Measurements from ENCODE around the gene TMEM140. TPM values are rescaled to one million over a fixed set of nuclear protein-coding genes. Genes with fewer than 3 reads are reported as not detected.

The TMEM140 gene
- total RNA-seq, result 10 to 100 TPM; 17.8 to 44.7 (median 20.4) TPM
- 10 to 100 TPM; 16.8 to 29.4 TPM for polyA plus RNA-seq
- 22.2 reads per million, percentile 53 among the genes with 10 or more reads in this experiment for total RNA-seq

GRCh38 chr7:135147899-135148721, at the start of gene TMEM140:
Gene TMEM140 (plus strand): TSS chr7:135148072. CDS start chr7:135164442, 16,370 bp downstream.
- peak within 1 kb of the TSS; percentile 71 for H3K4me3 ChIP-seq (ENCODE audit: low read length)
- intact Hi-C loops (cut with micrococcal nuclease), result loop anchor here (1.0 to 5.0 kb wide), 12 partner anchors 11 to 831 kb away; partner anchors contain the start of genes AGBL3 (in 2 of the 2), AKR1B1 (in 2 of the 2), BPGM (in 2 of the 2) and CYREN (in 2 of the 2)
- H3K27me3 Mint-ChIP-seq, result no peaks in the 10 kb centered on the region
- DNase-seq, result peak in 8 of 9 donors; percentile 56 to 88 (median 80)
- peaks cover 41 to 74% (median 70%) of the 10 kb centered on the region in 7 donors for H3K4me1 Mint-ChIP-seq
- H3K27ac Mint-ChIP-seq, result peak within 1 kb of the TSS; percentile 93 to 99 (median 97)
- peaks cover 0 to 7% (median 4%) of the 10 kb centered on the region in 11 donors for H3K9me3 Mint-ChIP-seq
- POLR2A ChIA-PET, result interaction anchor here (0.6 to 8.4 kb wide), 19 partner anchors 10 to 831 kb away, joined by 3 to 183 read pairs (median 3); partner anchors contain the start of genes AGBL3, BPGM, CYREN and SLC35B4
- H3K9me3 ChIP-seq (ENCODE audit: control insufficient read depth in 2 of 3, low read length in 3 of 3), result no peaks in the 10 kb centered on the region
- CTCF ChIA-PET, result interaction anchor here (0.6 to 3.3 kb wide), 6 partner anchors 10 to 513 kb away, joined by 3 to 31 read pairs (median 4); partner anchors contain the start of genes AGBL3 and CYREN
- H3K4me1 ChIP-seq (ENCODE audit: control insufficient read depth in 2 of 2, insufficient read depth in 2 of 2, low read length in 2 of 2), result peaks cover 31 to 38% of the 10 kb centered on the region in 2 donors
- H3K27ac ChIP-seq (ENCODE audit: low read depth, low read length), result peak within 1 kb of the TSS; percentile 90
- H3K36me3 Mint-ChIP-seq, result peaks cover 5 to 45% (median 23%) of the 10 kb centered on the region in 5 donors
- H3K27me3 ChIP-seq (ENCODE audit: control insufficient read depth in 2 of 2, insufficient read depth in 2 of 2, low read length in 2 of 2), result no peaks in the 10 kb centered on the region
- peak within 1 kb of the TSS; percentile 83 to 95 (median 92) for H3K4me3 Mint-ChIP-seq
- peak; percentile 84 for ATAC-seq
- peaks cover 0 to 4% (median 0%) of the 10 kb centered on the region in 3 experiments for H3K36me3 ChIP-seq (ENCODE audit: control insufficient read depth in 2 of 3, insufficient read depth in 3 of 3, low read length in 3 of 3)

DNA sequence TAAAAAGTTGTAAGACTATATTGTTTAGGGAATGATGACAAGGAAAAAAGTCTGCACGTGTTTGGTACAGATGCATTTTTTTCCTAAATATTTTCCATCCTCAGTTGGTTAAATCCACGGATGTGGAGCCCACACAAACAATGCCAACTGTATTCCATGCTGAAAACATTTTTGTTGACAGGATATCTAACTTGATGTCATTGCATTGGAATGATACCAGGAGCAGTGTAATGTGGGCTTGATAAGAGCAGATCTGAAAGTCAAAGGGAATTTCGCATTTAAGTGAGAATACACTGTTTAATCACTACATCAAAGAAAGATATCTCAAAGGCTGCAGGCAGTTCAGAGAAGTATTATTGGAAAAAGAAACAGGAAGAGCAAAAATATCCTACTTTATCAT, 49.5 kb upstream of the TMEM140 start:
- intact Hi-C loops (cut with micrococcal nuclease), result no loop called here
- CTCF ChIA-PET, result no interaction called here
- H3K27ac Mint-ChIP-seq, result no peak overlapping the region
- Histone ChIP-seq H3K9me3 (ENCODE audit: control insufficient read depth in 2 of 3, low read length in 3 of 3) (no peaks in the 10 kb centered on the region), H3K27me3 (ENCODE audit: control insufficient read depth in 2 of 2, insufficient read depth in 2 of 2, low read length in 2 of 2) (no peaks in the 10 kb centered on the region), H3K4me1 (ENCODE audit: control insufficient read depth in 2 of 2, insufficient read depth in 2 of 2, low read length in 2 of 2) (no peaks in the 10 kb centered on the region), H3K36me3 (ENCODE audit: control insufficient read depth in 2 of 3, insufficient read depth in 3 of 3, low read length in 3 of 3) (no peaks in the 10 kb centered on the region), H3K27ac (ENCODE audit: low read depth, low read length) (no peak overlapping the region), H3K4me3 (ENCODE audit: low read length) (no peak overlapping the region)
- peaks cover 0 to 14% (median 0%) of the 10 kb centered on the region in 5 donors for H3K36me3 Mint-ChIP-seq
- peaks cover 0 to 2% (median 0%) of the 10 kb centered on the region in 7 donors for H3K4me1 Mint-ChIP-seq
- ATAC-seq (no peak), DNase-seq (no peak)
- POLR2A ChIA-PET, result no interaction called here
- H3K4me3 Mint-ChIP-seq, result no peak overlapping the region
- H3K9me3 Mint-ChIP-seq, result peaks cover 0 to 5% (median 0%) of the 10 kb centered on the region in 11 donors
- H3K27me3 Mint-ChIP-seq, result peaks cover 0 to 3% (median 0%) of the 10 kb centered on the region in 5 donors

DNA sequence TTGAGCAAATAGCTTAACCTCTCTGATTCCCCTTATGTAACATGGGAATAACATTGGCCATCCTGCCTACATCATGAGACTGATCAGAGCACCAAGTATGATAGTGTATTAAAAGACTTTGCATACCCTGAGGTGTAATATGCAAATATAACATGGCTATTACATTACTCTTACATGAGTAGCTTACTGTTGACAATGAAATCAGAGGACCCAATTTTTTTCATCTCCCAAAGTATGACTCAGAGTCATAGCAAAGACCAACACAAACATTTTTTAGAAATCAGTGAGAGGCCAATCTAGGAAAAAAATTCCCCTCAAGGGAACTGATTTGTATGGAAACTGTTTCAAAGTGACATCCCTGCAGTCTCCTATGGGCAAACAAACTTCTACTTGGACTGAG, 47.0 kb upstream of the TMEM140 start:
- H3K36me3 Mint-ChIP-seq, result peaks cover 0 to 5% (median 0%) of the 10 kb centered on the region in 5 donors
- DNase-seq (no peak), ATAC-seq (no peak)
- H3K9me3 ChIP-seq (ENCODE audit: control insufficient read depth in 2 of 3, low read length in 3 of 3), result no peaks in the 10 kb centered on the region
- ChIA-PET CTCF (interaction anchor here (0.6 kb wide), 2 partner anchors 71 to 174 kb away, joined by 3 read pairs; no protein-coding TSS in a partner anchor), POLR2A (no interaction called here)
- peaks cover 0 to 10% (median 1%) of the 10 kb centered on the region in 11 donors for H3K9me3 Mint-ChIP-seq
- no peaks in the 10 kb centered on the region for H3K27me3 ChIP-seq (ENCODE audit: control insufficient read depth in 2 of 2, insufficient read depth in 2 of 2, low read length in 2 of 2)
- peaks cover 0 to 2% (median 0%) of the 10 kb centered on the region in 7 donors for H3K4me1 Mint-ChIP-seq
- peak overlapping the region in 1 of 9 donors; percentile 42 for H3K27ac Mint-ChIP-seq
- no peaks in the 10 kb centered on the region for H3K4me1 ChIP-seq (ENCODE audit: control insufficient read depth in 2 of 2, insufficient read depth in 2 of 2, low read length in 2 of 2)
- H3K4me3 Mint-ChIP-seq, result no peak overlapping the region
- H3K27me3 Mint-ChIP-seq, result peaks cover 0 to 3% (median 0%) of the 10 kb centered on the region in 5 donors
- H3K4me3 ChIP-seq (ENCODE audit: low read length), result no peak overlapping the region
- intact Hi-C loops (cut with micrococcal nuclease), result no loop called here
- H3K27ac ChIP-seq (ENCODE audit: low read depth, low read length), result no peak overlapping the region
- no peaks in the 10 kb centered on the region for H3K36me3 ChIP-seq (ENCODE audit: control insufficient read depth in 2 of 3, insufficient read depth in 3 of 3, low read length in 3 of 3)

- H3K27ac Mint-ChIP-seq, result no peak overlapping the region
- peaks cover 0 to 16% (median 2%) of the 10 kb centered on the region in 11 donors for H3K9me3 Mint-ChIP-seq
- DNase-seq (no peak), ATAC-seq (no peak)
- POLR2A ChIA-PET, result no interaction called here
- no peaks in the 10 kb centered on the region for H3K36me3 ChIP-seq (ENCODE audit: control insufficient read depth in 2 of 3, insufficient read depth in 3 of 3, low read length in 3 of 3)
- no peak overlapping the region for H3K27ac ChIP-seq (ENCODE audit: low read depth, low read length)
- intact Hi-C loops (cut with micrococcal nuclease), result no loop called here
- H3K4me3 ChIP-seq (ENCODE audit: low read length), result no peak overlapping the region
- no peaks in the 10 kb centered on the region for H3K27me3 ChIP-seq (ENCODE audit: control insufficient read depth in 2 of 2, insufficient read depth in 2 of 2, low read length in 2 of 2)
- no peaks in the 10 kb centered on the region for H3K4me1 ChIP-seq (ENCODE audit: control insufficient read depth in 2 of 2, insufficient read depth in 2 of 2, low read length in 2 of 2)
- CTCF ChIA-PET, result no interaction called here
- no peaks in the 10 kb centered on the region for H3K27me3 Mint-ChIP-seq
- no peak overlapping the region for H3K4me3 Mint-ChIP-seq
- H3K4me1 Mint-ChIP-seq, result no peaks in the 10 kb centered on the region
- no peaks in the 10 kb centered on the region for H3K9me3 ChIP-seq (ENCODE audit: control insufficient read depth in 2 of 3, low read length in 3 of 3)
- H3K36me3 Mint-ChIP-seq, result peaks cover 0 to 9% (median 6%) of the 10 kb centered on the region in 5 donors
Observed at GRCh38 chr7:135102372-135102771, 45.5 kb upstream of the TMEM140 start.

DNA sequence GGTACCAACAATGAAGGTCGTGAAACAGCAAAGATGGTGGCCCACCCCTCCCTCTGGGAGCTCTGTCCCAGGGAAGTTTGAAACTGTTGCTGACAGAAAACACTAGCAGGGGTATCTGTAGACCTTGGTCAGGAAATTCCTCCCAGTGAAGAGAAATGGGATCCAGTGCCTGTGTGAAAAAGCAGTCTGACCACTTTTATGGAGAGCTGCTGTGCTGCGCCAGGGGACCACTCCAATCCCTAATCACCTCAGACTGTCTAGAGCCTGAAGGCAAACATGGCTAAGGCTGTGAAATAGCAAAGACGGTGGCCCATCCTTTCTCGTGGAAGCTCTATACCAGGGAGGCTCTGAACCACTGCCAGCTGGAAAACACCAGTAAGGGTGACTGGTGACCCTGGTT, 38.3 kb upstream of the TMEM140 start:
- CTCF ChIA-PET, result no interaction called here
- H3K4me1 ChIP-seq (ENCODE audit: control insufficient read depth in 2 of 2, insufficient read depth in 2 of 2, low read length in 2 of 2), result no peaks in the 10 kb centered on the region
- DNase-seq (no peak), ATAC-seq (no peak)
- POLR2A ChIA-PET, result no interaction called here
- intact Hi-C loops (cut with micrococcal nuclease), result no loop called here
- Mint-ChIP-seq H3K27ac (no peak overlapping the region), H3K36me3 (peaks cover 0 to 30% (median 13%) of the 10 kb centered on the region in 5 donors), H3K9me3 (peaks cover 0 to 18% (median 3%) of the 10 kb centered on the region in 11 donors), H3K27me3 (no peaks in the 10 kb centered on the region), H3K4me3 (no peak overlapping the region), H3K4me1 (no peaks in the 10 kb centered on the region)
- H3K36me3 ChIP-seq (ENCODE audit: control insufficient read depth in 2 of 3, insufficient read depth in 3 of 3, low read length in 3 of 3), result no peaks in the 10 kb centered on the region
- no peaks in the 10 kb centered on the region for H3K27me3 ChIP-seq (ENCODE audit: control insufficient read depth in 2 of 2, insufficient read depth in 2 of 2, low read length in 2 of 2)
- no peak overlapping the region for H3K4me3 ChIP-seq (ENCODE audit: low read length)
- H3K27ac ChIP-seq (ENCODE audit: low read depth, low read length), result no peak overlapping the region
- H3K9me3 ChIP-seq (ENCODE audit: control insufficient read depth in 2 of 3, low read length in 3 of 3), result no peaks in the 10 kb centered on the region

DNA sequence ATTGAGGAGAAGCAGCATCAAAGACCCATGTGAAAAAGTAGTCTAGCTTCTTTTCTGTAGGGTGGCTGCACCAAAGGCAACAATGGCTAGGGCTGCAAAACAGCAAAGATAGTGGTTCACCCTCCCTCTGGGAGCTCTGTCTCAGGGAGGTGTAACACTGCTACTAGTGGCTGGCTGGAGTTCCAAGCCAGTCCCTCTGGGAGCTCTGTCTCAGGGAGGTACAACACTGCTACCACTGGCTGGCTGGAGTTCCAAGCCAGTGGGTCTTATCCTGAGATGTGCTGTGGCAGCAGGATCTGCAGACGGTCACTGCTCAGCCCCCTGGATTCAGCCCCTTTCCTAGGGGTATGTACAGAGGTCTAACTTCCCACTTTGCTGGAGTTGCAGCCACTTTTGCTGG, 37.9 kb upstream of the TMEM140 start:
- H3K9me3 Mint-ChIP-seq, result peaks cover 0 to 22% (median 5%) of the 10 kb centered on the region in 11 donors
- Histone ChIP-seq H3K27ac (ENCODE audit: low read depth, low read length) (no peak overlapping the region), H3K27me3 (ENCODE audit: control insufficient read depth in 2 of 2, insufficient read depth in 2 of 2, low read length in 2 of 2) (no peaks in the 10 kb centered on the region), H3K9me3 (ENCODE audit: control insufficient read depth in 2 of 3, low read length in 3 of 3) (no peaks in the 10 kb centered on the region), H3K4me1 (ENCODE audit: control insufficient read depth in 2 of 2, insufficient read depth in 2 of 2, low read length in 2 of 2) (no peaks in the 10 kb centered on the region), H3K4me3 (ENCODE audit: low read length) (no peak overlapping the region), H3K36me3 (ENCODE audit: control insufficient read depth in 2 of 3, insufficient read depth in 3 of 3, low read length in 3 of 3) (no peaks in the 10 kb centered on the region)
- intact Hi-C loops (cut with micrococcal nuclease), result no loop called here
- DNase-seq (no peak), ATAC-seq (no peak)
- peaks cover 0 to 32% (median 17%) of the 10 kb centered on the region in 5 donors for H3K36me3 Mint-ChIP-seq
- ChIA-PET POLR2A (no interaction called here), CTCF (no interaction called here)
- H3K27me3 Mint-ChIP-seq, result no peaks in the 10 kb centered on the region
- no peak overlapping the region for H3K4me3 Mint-ChIP-seq
- no peaks in the 10 kb centered on the region for H3K4me1 Mint-ChIP-seq
- no peak overlapping the region for H3K27ac Mint-ChIP-seq

Data from naive thymus-derived CD4-positive, alpha-beta T cell (primary cell).